Fibroblast of mammary gland (primary cell): ENCODE measurements around the gene SLC23A2.
"Not testable (repeated sequence)": the region's sequence is repeated elsewhere in the genome, so short reads cannot be mapped to it uniquely, and the experiment has no call there.

ENCODE experiments used
- DNase-seq: peaks from one replicate; pipeline ENCODE4 v3.0.0-alpha.2; 2010; ENCODE audit warnings: low read depth
- H3K4me3 ChIP-seq: 2 replicates; pipeline ENCODE4 v1.5.1; 2011; ENCODE audit warnings: low read depth, mild to moderate bottlenecking, low read length, moderate library complexity; ENCODE audit not compliant: control insufficient read depth
- TF ChIP-seq, protein P1 (sequence below): conservative IDR thresholded peaks from 2 replicates; pipeline ENCODE4 v1.5.1; 2011; ENCODE audit warnings: low read depth, low read length, inconsistent platforms; ENCODE audit not compliant: control insufficient read depth, insufficient read depth

SLC23A2 gene

GRCh38 chr20:4886771-4887527 is 114.4 kb downstream of the SLC23A2 start:
- DNase-seq, result peak; percentile 14
- TF ChIP-seq, protein P1, sequence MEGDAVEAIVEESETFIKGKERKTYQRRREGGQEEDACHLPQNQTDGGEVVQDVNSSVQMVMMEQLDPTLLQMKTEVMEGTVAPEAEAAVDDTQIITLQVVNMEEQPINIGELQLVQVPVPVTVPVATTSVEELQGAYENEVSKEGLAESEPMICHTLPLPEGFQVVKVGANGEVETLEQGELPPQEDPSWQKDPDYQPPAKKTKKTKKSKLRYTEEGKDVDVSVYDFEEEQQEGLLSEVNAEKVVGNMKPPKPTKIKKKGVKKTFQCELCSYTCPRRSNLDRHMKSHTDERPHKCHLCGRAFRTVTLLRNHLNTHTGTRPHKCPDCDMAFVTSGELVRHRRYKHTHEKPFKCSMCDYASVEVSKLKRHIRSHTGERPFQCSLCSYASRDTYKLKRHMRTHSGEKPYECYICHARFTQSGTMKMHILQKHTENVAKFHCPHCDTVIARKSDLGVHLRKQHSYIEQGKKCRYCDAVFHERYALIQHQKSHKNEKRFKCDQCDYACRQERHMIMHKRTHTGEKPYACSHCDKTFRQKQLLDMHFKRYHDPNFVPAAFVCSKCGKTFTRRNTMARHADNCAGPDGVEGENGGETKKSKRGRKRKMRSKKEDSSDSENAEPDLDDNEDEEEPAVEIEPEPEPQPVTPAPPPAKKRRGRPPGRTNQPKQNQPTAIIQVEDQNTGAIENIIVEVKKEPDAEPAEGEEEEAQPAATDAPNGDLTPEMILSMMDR, result no peak
- H3K4me3 ChIP-seq, result no peak overlapping the region

- no peak overlapping the region for H3K4me3 ChIP-seq
- no peak for DNase-seq
- TF ChIP-seq, protein P1, result no peak
Observed at GRCh38 chr20:4885877-4886276, 115.4 kb downstream of the SLC23A2 start.

DNA sequence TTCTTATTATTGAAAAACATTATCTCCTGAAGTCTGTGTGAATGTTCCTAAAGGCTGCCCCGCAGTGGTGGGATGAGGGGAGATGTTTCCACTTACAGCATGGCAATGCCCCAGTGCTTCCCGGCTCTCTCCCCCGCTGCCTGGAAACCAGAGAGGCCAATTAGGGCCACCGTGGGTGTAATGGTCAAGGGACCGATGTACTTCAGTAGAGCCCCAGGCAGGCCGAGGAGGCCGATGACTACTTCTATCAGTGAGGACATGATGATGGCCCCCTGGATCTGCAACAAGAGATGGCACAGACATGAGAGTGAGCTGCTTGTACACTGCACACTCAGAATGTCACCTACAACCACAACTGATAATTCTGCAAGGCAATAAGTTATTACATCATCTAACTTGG is 117.8 kb downstream of the SLC23A2 start:
- no peak for DNase-seq
- TF ChIP-seq, protein P1, result no peak
- no peak overlapping the region for H3K4me3 ChIP-seq

GRCh38 chr20:4883051-4883450 is 118.3 kb downstream of the SLC23A2 start:
- no peak for DNase-seq

DNA sequence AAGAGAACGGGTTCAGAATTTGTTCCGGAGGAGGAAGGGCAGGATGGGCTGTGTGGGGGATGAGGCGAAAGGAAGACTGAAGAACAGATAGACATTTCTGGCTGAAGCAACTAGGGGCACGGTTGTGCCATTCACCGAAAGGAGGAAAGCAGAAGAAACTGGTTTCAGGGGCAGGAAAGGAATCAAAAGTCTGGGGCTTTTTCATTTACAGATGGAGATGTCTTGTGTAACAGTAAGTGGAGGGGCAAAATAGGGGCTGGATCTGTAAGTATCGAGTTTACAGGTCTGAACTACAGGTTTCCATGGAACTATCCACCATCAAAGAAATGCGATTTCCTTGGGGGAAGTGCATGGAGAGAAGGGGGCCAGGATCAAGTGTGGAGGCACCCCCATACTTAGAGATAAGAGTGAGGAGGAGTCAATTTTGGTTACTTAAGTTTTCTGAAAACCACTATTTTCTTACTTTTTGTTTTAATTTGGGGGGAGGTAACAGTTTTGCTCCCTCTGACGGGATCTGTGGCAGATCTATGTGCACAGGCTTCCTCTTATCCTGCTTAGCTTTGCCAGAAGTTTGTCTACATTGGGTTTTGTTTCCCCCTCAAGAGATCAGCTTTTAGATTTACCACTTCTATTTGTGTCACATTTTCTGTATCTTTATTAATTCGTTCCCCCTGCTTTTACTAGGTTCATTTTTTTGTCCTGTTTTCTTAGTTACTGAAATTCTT is 120.1 kb downstream of the SLC23A2 start:
- H3K4me3 ChIP-seq, result no peak overlapping the region
- TF ChIP-seq, protein P1, result no peak
- DNase-seq, result no peak

More at GRCh38 chr20:4883051-4883450, 118.3 kb downstream of the SLC23A2 start:
- TF ChIP-seq, protein P1, result no peak
- no peak overlapping the region for H3K4me3 ChIP-seq

- TF ChIP-seq, protein P1, result no peak
- no peak overlapping the region for H3K4me3 ChIP-seq
- DNase-seq, result no peak
Observed at GRCh38 chr20:4880051-4880450, 121.3 kb downstream of the SLC23A2 start.

GRCh38 chr20:4878099-4878498 is 123.2 kb downstream of the SLC23A2 start:
- H3K4me3 ChIP-seq, DNase-seq: not testable (repeated sequence)
